Measurements from ENCODE around the gene C16orf90.

GRCh38 chr16:3460585-3460984, 34.7 kb downstream of the C16orf90 start:
- no peak for TF ChIP-seq EZH2 (IDR thresholded peaks at IDR 0.05; ENCODE audit: low read length, missing control alignments)
- no peak for TF ChIP-seq CTCF (conservative IDR thresholded peaks at IDR 0.05 in 1 of 2, IDR thresholded peaks at IDR 0.05 in 1 of 2; ENCODE audit: low read depth in 1 of 2, low read length in 2 of 2)

Data from fibroblast of lung (primary cell).